ENCODE results near the gene CD99.

- TF ChIP-seq CTCF (IDR thresholded peaks at IDR 0.05) (no peak), TEAD4 (CRISPR knock-in tag; IDR thresholded peaks at IDR 0.05) (no peak), IRF2 (CRISPR knock-in tag; IDR thresholded peaks at IDR 0.05; ENCODE audit: borderline replicate concordance, low read depth) (no peak), RELA (CRISPR knock-in tag; IDR thresholded peaks at IDR 0.05; ENCODE audit: borderline replicate concordance) (no peak), NR2C2 (CRISPR knock-in tag; IDR thresholded peaks at IDR 0.05) (no peak), ATF3 (CRISPR knock-in tag; conservative IDR thresholded peaks at IDR 0.05) (no peak), MLX (CRISPR knock-in tag; IDR thresholded peaks at IDR 0.05) (no peak), MYBL2 (CRISPR knock-in tag; IDR thresholded peaks at IDR 0.05) (no peak), E2F1 (CRISPR knock-in tag; IDR thresholded peaks at IDR 0.05) (no peak), MXD4 (CRISPR knock-in tag; IDR thresholded peaks at IDR 0.05; ENCODE audit: borderline replicate concordance) (no peak), ZNF138 (CRISPR knock-in tag; conservative IDR thresholded peaks at IDR 0.05) (no peak)
These were observed 25.4 kb upstream of the CD99 start for GRCh38 chrX:2665387-2666304.

All from WTC11 (cell line).